ENCODE measurements around the gene CHRNA4.
"Not testable (repeated sequence)": the region's sequence is repeated elsewhere in the genome, so short reads cannot be mapped to it uniquely, and the experiment has no call there.

CHRNA4 gene

DNA sequence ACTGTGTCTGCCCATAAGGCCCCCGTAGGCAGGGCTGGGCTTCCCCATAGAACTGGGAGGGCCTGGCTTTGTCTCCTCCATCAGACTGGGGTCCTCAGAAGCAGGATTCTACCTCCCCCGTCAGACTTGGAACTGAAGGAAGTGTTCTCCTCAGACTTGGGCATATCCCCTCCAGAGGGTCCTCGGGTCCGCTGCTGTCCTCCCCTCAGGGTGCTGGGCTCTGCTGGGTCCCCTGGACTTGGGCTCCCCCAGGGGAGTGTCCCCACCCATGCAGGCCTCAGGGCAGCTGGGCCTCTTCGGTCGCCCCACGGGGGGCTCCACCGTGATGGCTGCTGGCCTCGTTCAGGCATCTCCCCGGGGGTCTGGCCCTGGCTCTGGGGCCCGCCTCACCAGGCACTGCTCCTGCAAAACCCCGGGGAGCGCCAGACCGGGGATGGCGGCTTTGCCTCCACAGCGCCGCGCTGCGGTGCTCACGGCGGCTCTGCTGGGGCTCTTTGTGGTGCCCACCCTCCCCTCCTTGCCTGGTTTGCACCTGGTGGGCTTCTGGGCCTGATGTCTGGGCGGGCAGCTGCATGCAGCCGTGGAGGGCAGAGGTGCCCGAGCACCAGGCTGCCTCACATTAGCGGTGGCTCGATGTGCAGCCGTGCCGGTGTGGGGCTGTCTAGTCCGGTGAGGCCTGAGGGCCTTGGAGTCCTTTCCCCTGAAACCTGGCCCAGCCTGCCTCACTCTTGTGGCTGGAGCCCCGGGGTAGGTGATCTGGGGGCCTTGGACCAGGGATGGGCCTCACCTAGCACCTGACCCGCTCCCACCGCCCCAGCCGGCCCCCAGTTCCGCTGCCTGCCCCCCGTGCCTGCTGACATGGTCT is 54.2 kb downstream of the CHRNA4 start:
- H3K27ac ChIP-seq (ENCODE audit: insufficient read depth, low read depth, low read length, poor library complexity, severe bottlenecking) = no peak overlapping the region
- H3K9me3 ChIP-seq (ENCODE audit: control insufficient read depth, low read length) = no peaks in the 10 kb centered on the region
- H3K4me3 ChIP-seq (ENCODE audit: insufficient read depth, low read depth, low read length) = no peak overlapping the region
- H3K4me1 ChIP-seq (ENCODE audit: control insufficient read depth, insufficient read depth, low read length) = no peaks in the 10 kb centered on the region
- no peaks in the 10 kb centered on the region for H3K27me3 ChIP-seq (ENCODE audit: control insufficient read depth, insufficient read depth, low read length, poor library complexity, severe bottlenecking)
- WGBS, 2 experiments = 91% methylated on average over 35 of the region's 35 CpGs
- H3K36me3 ChIP-seq (ENCODE audit: control insufficient read depth, insufficient read depth, low read length) = no peaks in the 10 kb centered on the region

DNA sequence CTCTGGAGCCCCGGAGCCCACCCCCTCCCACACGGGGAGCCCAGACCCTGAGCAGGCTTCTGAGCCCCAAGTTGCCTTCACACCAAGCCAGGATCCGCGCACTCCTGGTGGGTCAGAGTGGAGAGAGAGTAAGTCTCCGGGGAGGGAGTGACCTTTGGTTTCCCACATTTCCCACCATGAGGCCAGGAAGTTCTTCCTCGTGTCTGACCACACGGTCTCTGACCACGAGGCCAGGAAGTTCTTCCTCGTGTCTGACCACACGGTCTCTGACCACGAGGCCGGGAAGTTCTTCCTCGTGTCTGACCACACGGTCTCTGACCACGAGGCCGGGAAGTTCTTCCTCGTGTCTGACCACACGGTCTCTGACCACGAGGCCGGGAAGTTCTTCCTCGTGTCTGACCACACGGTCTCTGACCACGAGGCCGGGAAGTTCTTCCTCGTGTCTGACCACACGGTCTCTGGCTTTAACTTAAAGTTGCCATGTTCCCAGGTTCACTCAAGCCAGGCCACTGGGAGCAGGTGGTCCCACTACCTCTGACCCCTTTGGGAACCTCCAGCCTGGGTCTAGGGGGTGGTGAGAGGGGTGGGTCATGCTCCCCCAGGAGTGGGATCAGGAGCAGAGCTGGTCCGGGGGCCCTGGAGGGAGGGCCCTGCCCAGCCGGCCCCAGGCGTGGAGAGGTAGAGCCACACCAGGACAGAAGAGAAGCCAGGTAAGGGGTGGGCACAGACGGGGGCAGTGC is 55.0 kb downstream of the CHRNA4 start:
- H3K27me3 ChIP-seq (ENCODE audit: control insufficient read depth, insufficient read depth, low read length, poor library complexity, severe bottlenecking); H3K36me3 ChIP-seq (ENCODE audit: control insufficient read depth, insufficient read depth, low read length); H3K9me3 ChIP-seq (ENCODE audit: control insufficient read depth, low read length); H3K27ac ChIP-seq (ENCODE audit: insufficient read depth, low read depth, low read length, poor library complexity, severe bottlenecking); H3K4me1 ChIP-seq (ENCODE audit: control insufficient read depth, insufficient read depth, low read length); H3K4me3 ChIP-seq (ENCODE audit: insufficient read depth, low read depth, low read length): not testable (repeated sequence)
- WGBS, 2 experiments = 90 to 93% methylated on average over 20 to 21 of the region's 30 CpGs

DNA sequence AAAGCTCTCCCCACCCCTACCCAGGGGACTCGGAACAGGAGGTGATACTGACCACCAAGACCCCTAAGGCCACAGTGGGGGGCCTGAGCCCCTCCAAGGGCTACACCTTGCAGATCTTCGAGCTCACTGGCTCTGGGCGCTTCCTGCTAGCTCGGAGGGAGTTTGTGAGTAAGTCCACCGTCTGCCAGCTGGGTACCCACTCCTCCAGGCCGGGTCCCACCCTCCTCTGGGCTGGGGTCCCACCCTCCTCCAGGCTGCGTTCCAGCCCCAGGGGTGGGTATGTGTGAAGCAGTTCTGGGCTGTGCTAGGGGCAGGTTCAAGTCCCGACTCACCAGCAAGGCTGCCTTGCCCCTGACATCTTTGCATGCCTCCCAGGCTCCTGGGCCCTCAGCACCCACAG is 55.8 kb downstream of the CHRNA4 start:
- H3K4me1 ChIP-seq (ENCODE audit: control insufficient read depth, insufficient read depth, low read length) = no peaks in the 10 kb centered on the region
- H3K27ac ChIP-seq (ENCODE audit: insufficient read depth, low read depth, low read length, poor library complexity, severe bottlenecking) = no peak overlapping the region
- H3K27me3 ChIP-seq (ENCODE audit: control insufficient read depth, insufficient read depth, low read length, poor library complexity, severe bottlenecking) = no peaks in the 10 kb centered on the region
- no peaks in the 10 kb centered on the region for H3K9me3 ChIP-seq (ENCODE audit: control insufficient read depth, low read length)
- H3K4me3 ChIP-seq (ENCODE audit: insufficient read depth, low read depth, low read length) = no peak overlapping the region
- H3K36me3 ChIP-seq (ENCODE audit: control insufficient read depth, insufficient read depth, low read length) = no peaks in the 10 kb centered on the region
- 77 to 82% methylated on average over 8 of the region's 8 CpGs for WGBS, 2 experiments

DNA sequence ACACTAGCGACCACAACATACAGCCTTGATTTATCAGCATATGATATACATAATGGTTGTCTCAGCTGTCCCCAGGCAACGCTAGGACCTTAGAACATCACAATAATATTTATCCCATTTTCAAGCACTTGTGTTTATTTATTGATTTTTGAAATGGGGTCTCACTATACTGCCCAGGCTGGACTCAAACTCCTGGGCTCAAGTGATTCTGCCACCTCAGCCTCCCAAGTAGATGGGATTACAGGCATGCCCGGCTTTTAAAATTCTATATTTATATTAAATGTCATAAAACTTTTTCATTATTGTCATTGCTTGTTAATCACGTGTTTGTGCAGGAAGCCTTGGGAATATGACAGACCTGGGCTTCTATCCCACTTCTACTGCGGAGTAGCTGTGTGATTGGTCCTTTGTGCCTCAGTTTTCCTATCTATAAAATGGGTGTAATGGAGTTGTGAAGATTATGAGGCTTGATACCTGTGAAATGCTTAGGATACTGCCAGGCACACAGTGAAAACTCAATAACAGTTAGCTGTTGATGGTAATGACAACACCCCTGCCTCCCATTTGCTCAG is 58.0 kb downstream of the CHRNA4 start:
- no peak overlapping the region for H3K4me3 ChIP-seq (ENCODE audit: insufficient read depth, low read depth, low read length)
- no peaks in the 10 kb centered on the region for H3K9me3 ChIP-seq (ENCODE audit: control insufficient read depth, low read length)
- H3K4me1 ChIP-seq (ENCODE audit: control insufficient read depth, insufficient read depth, low read length) = no peaks in the 10 kb centered on the region
- WGBS, 2 experiments = 72 to 84% methylated on average over 4 to 5 of the region's 5 CpGs
- H3K27me3 ChIP-seq (ENCODE audit: control insufficient read depth, insufficient read depth, low read length, poor library complexity, severe bottlenecking) = no peaks in the 10 kb centered on the region
- H3K36me3 ChIP-seq (ENCODE audit: control insufficient read depth, insufficient read depth, low read length) = no peaks in the 10 kb centered on the region
- no peak overlapping the region for H3K27ac ChIP-seq (ENCODE audit: insufficient read depth, low read depth, low read length, poor library complexity, severe bottlenecking)

DNA sequence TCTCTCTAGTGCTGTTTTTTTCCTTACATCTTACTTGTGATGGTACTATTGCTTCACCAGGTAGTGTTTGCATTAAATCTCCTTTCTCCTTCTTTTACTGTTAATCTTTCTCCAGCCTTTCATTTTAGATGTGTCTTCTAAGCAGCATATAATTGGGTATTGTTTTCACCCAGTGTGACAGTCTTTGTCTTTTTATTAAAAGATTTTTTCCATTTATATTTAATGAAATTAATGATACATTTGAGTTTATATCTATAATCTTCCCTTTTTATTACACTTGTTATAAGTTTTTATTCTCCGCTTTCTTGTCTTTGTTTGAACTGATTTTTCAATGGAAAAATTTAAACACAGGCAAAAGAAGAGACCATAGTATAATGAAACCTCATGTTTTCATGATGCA is 59.5 kb downstream of the CHRNA4 start:
- H3K36me3 ChIP-seq (ENCODE audit: control insufficient read depth, insufficient read depth, low read length) = no peaks in the 10 kb centered on the region
- peaks cover 4% of the 10 kb centered on the region for H3K4me1 ChIP-seq (ENCODE audit: control insufficient read depth, insufficient read depth, low read length)
- H3K9me3 ChIP-seq (ENCODE audit: control insufficient read depth, low read length) = no peaks in the 10 kb centered on the region
- H3K27me3 ChIP-seq (ENCODE audit: control insufficient read depth, insufficient read depth, low read length, poor library complexity, severe bottlenecking) = no peaks in the 10 kb centered on the region
- no peak overlapping the region for H3K4me3 ChIP-seq (ENCODE audit: insufficient read depth, low read depth, low read length)
- WGBS, 2 experiments = 80 to 100% methylated on average over 1 of the region's 1 CpG
- no peak overlapping the region for H3K27ac ChIP-seq (ENCODE audit: insufficient read depth, low read depth, low read length, poor library complexity, severe bottlenecking)

DNA sequence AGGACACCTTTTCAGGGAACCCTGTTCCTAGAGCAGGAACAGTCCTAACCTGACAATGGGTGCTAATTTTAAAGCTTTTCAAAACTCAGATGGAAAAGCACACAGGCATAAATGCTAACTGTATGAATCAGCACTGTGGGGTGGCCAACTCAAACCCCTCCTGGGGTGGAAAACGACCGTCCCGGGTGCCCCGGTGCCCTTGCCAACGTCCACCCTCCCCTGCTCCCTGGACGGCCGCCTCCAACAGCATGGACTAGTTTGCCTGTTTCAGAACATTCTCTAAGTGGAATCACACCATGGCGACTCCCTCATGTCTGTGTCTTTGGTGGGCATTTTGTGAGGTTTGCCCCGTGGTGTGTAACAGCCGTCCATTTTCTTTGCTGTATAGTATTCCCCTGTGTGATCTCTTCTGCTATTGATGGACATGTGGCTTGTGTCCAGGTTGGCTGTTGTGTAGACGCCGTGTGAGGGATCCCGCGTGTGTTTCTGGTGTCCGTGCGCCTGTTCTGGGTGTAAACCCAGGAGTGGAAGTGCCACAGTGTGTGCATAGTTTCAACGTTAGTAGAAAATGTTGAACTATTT is 62.3 kb downstream of the CHRNA4 start:
- no peak overlapping the region for H3K27ac ChIP-seq (ENCODE audit: insufficient read depth, low read depth, low read length, poor library complexity, severe bottlenecking)
- peaks cover 14% of the 10 kb centered on the region for H3K27me3 ChIP-seq (ENCODE audit: control insufficient read depth, insufficient read depth, low read length, poor library complexity, severe bottlenecking)
- WGBS, 2 experiments = 91 to 93% methylated on average over 17 of the region's 17 CpGs
- no peak overlapping the region for H3K4me3 ChIP-seq (ENCODE audit: insufficient read depth, low read depth, low read length)
- H3K9me3 ChIP-seq (ENCODE audit: control insufficient read depth, low read length) = no peaks in the 10 kb centered on the region
- H3K36me3 ChIP-seq (ENCODE audit: control insufficient read depth, insufficient read depth, low read length) = no peaks in the 10 kb centered on the region
- peaks cover 23% of the 10 kb centered on the region for H3K4me1 ChIP-seq (ENCODE audit: control insufficient read depth, insufficient read depth, low read length)

DNA sequence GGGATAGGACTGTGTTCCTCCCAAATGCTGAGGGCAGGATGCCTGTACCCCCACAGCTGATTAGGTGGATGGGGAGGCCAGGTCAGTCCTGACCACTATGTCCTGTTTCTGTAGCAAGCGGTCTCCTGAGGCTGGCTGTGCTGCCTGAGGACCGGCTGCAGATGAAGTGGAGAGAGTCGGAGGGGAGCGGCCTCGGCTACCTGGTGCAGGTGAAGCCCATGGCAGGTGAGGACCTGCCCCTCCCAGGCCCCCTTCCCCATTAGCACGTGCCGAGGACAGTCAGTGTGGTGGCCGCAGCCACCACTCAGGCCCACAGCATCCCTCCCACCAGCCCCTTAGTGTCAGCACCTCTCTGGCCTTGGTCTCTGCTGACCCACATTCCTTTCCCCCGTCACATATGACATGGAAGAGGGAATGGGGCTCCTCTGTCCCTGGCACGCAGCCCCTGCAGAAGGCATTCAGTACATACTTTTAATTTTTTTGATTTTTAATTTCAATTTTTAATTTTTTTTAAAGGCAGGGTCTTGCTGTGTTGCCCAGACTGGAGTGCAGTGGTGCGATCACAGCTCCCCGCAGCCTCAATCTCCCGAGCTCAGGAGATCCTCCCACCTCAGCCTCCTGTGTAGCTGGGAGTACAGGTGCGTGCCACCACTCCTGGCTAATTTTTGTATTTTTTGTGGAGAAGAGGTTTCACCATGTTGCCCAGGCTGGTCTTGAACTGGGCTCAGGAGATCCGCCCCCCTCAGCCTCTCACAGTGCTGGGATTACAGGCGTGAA is 63.2 kb downstream of the CHRNA4 start:
- WGBS, 2 experiments = 88 to 93% methylated on average over 15 to 16 of the region's 16 CpGs
- no peak overlapping the region for H3K27ac ChIP-seq (ENCODE audit: insufficient read depth, low read depth, low read length, poor library complexity, severe bottlenecking)
- peaks cover 14% of the 10 kb centered on the region for H3K27me3 ChIP-seq (ENCODE audit: control insufficient read depth, insufficient read depth, low read length, poor library complexity, severe bottlenecking)

DNA sequence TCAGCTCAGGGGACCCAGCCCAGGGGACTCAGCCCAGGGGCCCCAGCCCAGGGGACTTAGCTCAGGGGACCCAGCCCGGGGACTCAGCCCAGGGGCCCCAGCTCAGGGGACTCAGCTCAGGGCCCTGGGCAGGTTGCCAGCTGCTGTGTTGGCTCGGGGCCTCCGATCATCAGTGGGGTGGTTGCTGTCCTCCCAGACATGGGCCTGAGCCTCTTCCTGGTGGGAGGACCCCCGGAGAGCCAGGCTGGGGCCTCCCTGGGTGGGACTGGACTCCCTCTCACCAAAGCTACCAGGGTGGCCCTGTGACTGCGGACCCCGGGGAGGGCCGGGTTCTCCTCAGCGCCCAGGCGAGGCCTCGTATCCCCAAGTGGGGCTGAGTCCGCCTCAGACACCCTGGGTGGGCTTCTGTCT is 63.8 kb downstream of the CHRNA4 start:
- Histone ChIP-seq H3K27ac (ENCODE audit: insufficient read depth, low read depth, low read length, poor library complexity, severe bottlenecking) (no peak overlapping the region), H3K4me3 (ENCODE audit: insufficient read depth, low read depth, low read length) (no peak overlapping the region), H3K27me3 (ENCODE audit: control insufficient read depth, insufficient read depth, low read length, poor library complexity, severe bottlenecking) (peaks cover 14% of the 10 kb centered on the region), H3K9me3 (ENCODE audit: control insufficient read depth, low read length) (no peaks in the 10 kb centered on the region), H3K4me1 (ENCODE audit: control insufficient read depth, insufficient read depth, low read length) (peaks cover 23% of the 10 kb centered on the region), H3K36me3 (ENCODE audit: control insufficient read depth, insufficient read depth, low read length) (no peaks in the 10 kb centered on the region)
- 94 to 95% methylated on average over 11 of the region's 11 CpGs for WGBS, 2 experiments

More for the DNA sequence above, 63.2 kb downstream of the CHRNA4 start:
- Histone ChIP-seq H3K9me3 (ENCODE audit: control insufficient read depth, low read length) (no peaks in the 10 kb centered on the region), H3K36me3 (ENCODE audit: control insufficient read depth, insufficient read depth, low read length) (no peaks in the 10 kb centered on the region), H3K4me1 (ENCODE audit: control insufficient read depth, insufficient read depth, low read length) (peaks cover 23% of the 10 kb centered on the region), H3K4me3 (ENCODE audit: insufficient read depth, low read depth, low read length) (no peak overlapping the region)

DNA sequence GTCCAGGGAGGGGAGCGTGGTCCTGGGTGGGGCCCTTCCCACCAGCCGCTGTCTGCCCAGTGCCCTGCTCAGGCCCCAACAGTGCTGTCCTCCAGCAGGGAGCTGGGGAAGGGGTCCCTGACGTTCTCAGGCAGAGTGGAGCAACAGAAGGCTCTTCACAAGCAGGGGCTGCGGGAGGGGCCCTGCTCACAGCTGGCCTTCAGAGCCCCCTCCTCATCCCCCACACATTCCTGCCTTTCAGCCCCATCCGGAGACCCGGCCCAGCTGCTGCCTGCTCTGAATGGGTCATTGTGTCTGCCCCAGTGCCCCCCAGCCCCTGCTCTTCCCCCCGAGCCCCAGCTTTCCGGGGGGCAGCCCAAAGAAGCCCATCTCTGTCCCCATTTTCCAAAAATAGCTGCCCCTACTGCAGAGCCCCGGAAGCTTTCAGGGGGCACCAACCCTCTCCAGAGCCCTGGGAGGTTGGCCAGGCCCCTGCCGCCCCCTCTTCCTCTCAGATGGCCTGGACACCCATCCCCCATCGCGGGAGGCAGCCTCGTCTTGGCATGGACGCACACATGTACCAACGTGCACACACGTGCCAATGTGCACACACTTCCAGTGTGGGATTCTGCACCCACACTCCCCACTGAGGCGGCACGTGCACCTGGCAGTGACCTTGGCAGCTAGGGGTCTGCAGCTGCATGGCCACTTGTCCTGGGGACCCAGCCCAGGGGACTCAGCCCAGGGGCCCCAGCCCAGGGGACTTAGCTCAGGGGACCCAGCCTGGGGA is 64.4 kb downstream of the CHRNA4 start:
- Histone ChIP-seq H3K27ac (ENCODE audit: insufficient read depth, low read depth, low read length, poor library complexity, severe bottlenecking) (no peak overlapping the region), H3K4me1 (ENCODE audit: control insufficient read depth, insufficient read depth, low read length) (peaks cover 23% of the 10 kb centered on the region), H3K4me3 (ENCODE audit: insufficient read depth, low read depth, low read length) (no peak overlapping the region), H3K27me3 (ENCODE audit: control insufficient read depth, insufficient read depth, low read length, poor library complexity, severe bottlenecking) (peaks cover 14% of the 10 kb centered on the region), H3K36me3 (ENCODE audit: control insufficient read depth, insufficient read depth, low read length) (no peaks in the 10 kb centered on the region), H3K9me3 (ENCODE audit: control insufficient read depth, low read length) (no peaks in the 10 kb centered on the region)
- WGBS, 2 experiments = 57 to 59% methylated on average over 18 of the region's 18 CpGs

Data from ectodermal cell (in vitro differentiated cells).